Measurements from ENCODE around the gene GALNT5.
A peak's percentile ranks its signal among the peaks of the same experiment; 100 is the strongest.
"Not testable (repeated sequence)": the region's sequence is repeated elsewhere in the genome, so short reads cannot be mapped to it uniquely, and the experiment has no call there.

The GALNT5 gene

GRCh38 chr2:157257312-157258252 lies at the start of gene GALNT5:
GALNT5 (plus strand) TSS chr2:157257705; CDS start chr2:157258083, 378 bp downstream.
- intact Hi-C loops (cut with DNase I), result no loop called here
- DNase-seq, result peak in 29 of 42 donors; percentile 2 to 57 (median 27)

- intact Hi-C loops (cut with DNase I), result no loop called here
- no peak for DNase-seq
Observed at GRCh38 chr2:157216286-157216965, 41.1 kb upstream of the GALNT5 start.

GRCh38 chr2:157217409-157217808 lies 40.1 kb upstream of the GALNT5 start:
- no peak for DNase-seq
- intact Hi-C loops (cut with DNase I), result no loop called here

GRCh38 chr2:157218911-157219310 lies 38.6 kb upstream of the GALNT5 start:
- no peak for DNase-seq
- intact Hi-C loops (cut with DNase I), result no loop called here

GRCh38 chr2:157220502-157220901 lies 37.0 kb upstream of the GALNT5 start:
- no peak for DNase-seq
- intact Hi-C loops (cut with DNase I), result loop anchor here (10.0 kb wide), 1 partner anchor 514 kb away; no protein-coding TSS in a partner anchor

- intact Hi-C loops (cut with DNase I), result loop anchor here (10.0 kb wide), 1 partner anchor 513 kb away; no protein-coding TSS in a partner anchor
- no peak for DNase-seq
Observed at GRCh38 chr2:157221394-157221988, 36.0 kb upstream of the GALNT5 start.

- no peak for DNase-seq
- intact Hi-C loops (cut with DNase I), result loop anchor here (10.0 kb wide), 1 partner anchor 511 kb away; no protein-coding TSS in a partner anchor
Observed at GRCh38 chr2:157223624-157224205, 33.8 kb upstream of the GALNT5 start.

GRCh38 chr2:157224448-157224847 lies 33.1 kb upstream of the GALNT5 start:
- intact Hi-C loops (cut with DNase I), result loop anchor here (10.0 kb wide), 1 partner anchor 510 kb away; no protein-coding TSS in a partner anchor

GRCh38 chr2:157227592-157227991 lies 29.9 kb upstream of the GALNT5 start:
- intact Hi-C loops (cut with DNase I), result loop anchor here (10.0 kb wide), 1 partner anchor 507 kb away; no protein-coding TSS in a partner anchor
- no peak for DNase-seq

More at GRCh38 chr2:157224448-157224847, 33.1 kb upstream of the GALNT5 start:
- not testable (repeated sequence) for DNase-seq

GRCh38 chr2:157228946-157229345 lies 28.6 kb upstream of the GALNT5 start:
- DNase-seq, result no peak
- intact Hi-C loops (cut with DNase I), result loop anchor here (10.0 kb wide), 1 partner anchor 506 kb away; no protein-coding TSS in a partner anchor

- DNase-seq, result no peak
- intact Hi-C loops (cut with DNase I), result loop anchor here (10.0 kb wide), 1 partner anchor 505 kb away; no protein-coding TSS in a partner anchor
Observed at GRCh38 chr2:157229572-157229971, 27.9 kb upstream of the GALNT5 start.

GRCh38 chr2:157231476-157231875 lies 26.0 kb upstream of the GALNT5 start:
- intact Hi-C loops (cut with DNase I), result no loop called here
- no peak for DNase-seq

- intact Hi-C loops (cut with DNase I), result no loop called here
- DNase-seq, result no peak
Observed at GRCh38 chr2:157233506-157233905, 24.0 kb upstream of the GALNT5 start.

- no peak for DNase-seq
- intact Hi-C loops (cut with DNase I), result no loop called here
Observed at GRCh38 chr2:157236404-157236803, 21.1 kb upstream of the GALNT5 start.

GRCh38 chr2:157238296-157238695 lies 19.2 kb upstream of the GALNT5 start:
- intact Hi-C loops (cut with DNase I), result no loop called here
- no peak for DNase-seq

GRCh38 chr2:157244691-157245090 lies 12.8 kb upstream of the GALNT5 start:
- DNase-seq, result no peak
- intact Hi-C loops (cut with DNase I), result no loop called here

GRCh38 chr2:157245144-157245840 lies 12.2 kb upstream of the GALNT5 start:
- intact Hi-C loops (cut with DNase I), result no loop called here
- DNase-seq, result no peak

Measured in head of caudate nucleus (tissue), 42 donors.